Measurements from ENCODE around the gene BMPR2.

GRCh38 chr2:202425036-202425435 lies 48.9 kb downstream of the BMPR2 start:
- TF ChIP-seq CTCF (IDR thresholded peaks at IDR 0.05) (no peak), POLR2A (IDR thresholded peaks at IDR 0.05) (no peak)

Measured in testis (tissue), 2 donors.